Right atrium auricular region (tissue), 2 donors: ENCODE results near the gene IL17RC. TPM values are rescaled to one million over a fixed set of nuclear protein-coding genes. Genes with fewer than 3 reads are reported as not detected.
"Not testable (repeated sequence)": the region's sequence is repeated elsewhere in the genome, so short reads cannot be mapped to it uniquely, and the experiment has no call there.

Experiments used
- DNase-seq: peaks from one replicate; pipeline ENCODE4 v3.0.0-alpha.2; 2019; ENCODE audit warnings: low spot score
- H3K27ac ChIP-seq, 2 donors: fragments of 200-600 bp; sonication (generic); 1 replicate in 1 of 2; 2 replicates in 1 of 2; pipeline ENCODE4 v1.5.1; 2016 to 2019
- H3K27me3 ChIP-seq, 2 donors: fragments of 200-600 bp; sonication (generic); one replicate each; pipeline versions ENCODE4 v1.5.1 to v1.6.0; 2017 to 2019
- H3K36me3 ChIP-seq: fragments of 200-600 bp; sonication (generic); one replicate; pipeline ENCODE4 v1.5.1; 2016
- H3K4me1 ChIP-seq, 2 donors: fragments of 200-600 bp; sonication (generic); one replicate each; pipeline versions ENCODE4 v1.5.1 to v1.6.0; 2017 to 2019
- H3K4me3 ChIP-seq, 2 donors: fragments of 200-600 bp; sonication (generic); 1 replicate in 1 of 2; 2 replicates in 1 of 2; pipeline ENCODE4 v1.5.1; 2017 to 2019; ENCODE audit warnings: mild to moderate bottlenecking in 1 of 2, moderate library complexity in 1 of 2
- H3K9me3 ChIP-seq, 2 donors: fragments of 200-600 bp; sonication (generic); one replicate each; pipeline ENCODE4 v1.5.1; 2019
- CTCF ChIP-seq, 2 donors: fragments of 200-600 bp; sonication (generic); IDR thresholded peaks; one replicate each; pipeline ENCODE4 v1.5.1; 2019; ENCODE audit warnings: antibody characterized with exemption in 2 of 2
- total RNA-seq, 2 donors: library from RNA; depleted of rRNA; stranded (reverse); fragments of >200 nt; gene quantifications; one replicate each; pipeline ENCODE4 v1.1.0, GENCODE V29; 2016

The IL17RC gene
- total RNA-seq, 2 donors from 2014 or later = 32.5 to 49.1 TPM

- no peak for DNase-seq
- TF ChIP-seq CTCF (IDR thresholded peaks at IDR 0.05) = no peak
- H3K36me3 ChIP-seq = no peaks in the 10 kb centered on the region
- no peaks in the 10 kb centered on the region for H3K27me3 ChIP-seq
- H3K4me3 ChIP-seq = no peak overlapping the region
- no peaks in the 10 kb centered on the region for H3K9me3 ChIP-seq
- no peak overlapping the region for H3K27ac ChIP-seq
- no peaks in the 10 kb centered on the region for H3K4me1 ChIP-seq
Measured at GRCh38 chr3:9875448-9875847, 41.5 kb upstream of the IL17RC start.

- not testable (repeated sequence) for H3K36me3 ChIP-seq, H3K4me3 ChIP-seq, H3K27ac ChIP-seq, H3K4me1 ChIP-seq, DNase-seq, H3K27me3 ChIP-seq, H3K9me3 ChIP-seq
Measured at GRCh38 chr3:9876255-9876654, 40.6 kb upstream of the IL17RC start.

GRCh38 chr3:9876991-9877390 lies 39.9 kb upstream of the IL17RC start:
- H3K4me3 ChIP-seq = no peak overlapping the region
- DNase-seq = no peak
- H3K27ac ChIP-seq = no peak overlapping the region
- H3K4me1 ChIP-seq = no peaks in the 10 kb centered on the region
- TF ChIP-seq CTCF (IDR thresholded peaks at IDR 0.05) = no peak
- no peaks in the 10 kb centered on the region for H3K36me3 ChIP-seq
- H3K27me3 ChIP-seq = no peaks in the 10 kb centered on the region
- H3K9me3 ChIP-seq = no peaks in the 10 kb centered on the region

GRCh38 chr3:9878700-9879099 lies 38.2 kb upstream of the IL17RC start:
- no peak for DNase-seq
- H3K9me3 ChIP-seq = no peaks in the 10 kb centered on the region
- no peak for TF ChIP-seq CTCF (IDR thresholded peaks at IDR 0.05)

GRCh38 chr3:9879830-9880549 lies 36.9 kb upstream of the IL17RC start, which contains the start of gene CIDEC:
Gene CIDEC, minus strand, starts transcription at chr3:9880253. Its CDS starts 1,767 bp downstream, at chr3:9878486.
- TF ChIP-seq CTCF (IDR thresholded peaks at IDR 0.05) = no peak
- no peak for DNase-seq
- no peaks in the 10 kb centered on the region for H3K36me3 ChIP-seq
- no peaks in the 10 kb centered on the region for H3K4me1 ChIP-seq
- H3K9me3 ChIP-seq = no peaks in the 10 kb centered on the region
- no peak within 1 kb of the TSS for H3K27ac ChIP-seq
- no peaks in the 10 kb centered on the region for H3K27me3 ChIP-seq
- H3K4me3 ChIP-seq = no peak within 1 kb of the TSS

More at GRCh38 chr3:9878700-9879099, 38.2 kb upstream of the IL17RC start:
- Histone ChIP-seq H3K27me3 (no peaks in the 10 kb centered on the region), H3K4me3 (no peak overlapping the region), H3K36me3 (no peaks in the 10 kb centered on the region), H3K27ac (no peak overlapping the region), H3K4me1 (no peaks in the 10 kb centered on the region)

- TF ChIP-seq CTCF (IDR thresholded peaks at IDR 0.05) = no peak
- H3K36me3 ChIP-seq = no peaks in the 10 kb centered on the region
- H3K4me1 ChIP-seq = no peaks in the 10 kb centered on the region
- H3K27me3 ChIP-seq = no peaks in the 10 kb centered on the region
- no peak overlapping the region for H3K4me3 ChIP-seq
- no peaks in the 10 kb centered on the region for H3K9me3 ChIP-seq
- DNase-seq = no peak
- H3K27ac ChIP-seq = no peak overlapping the region
Measured at GRCh38 chr3:9881441-9881840, 35.5 kb upstream of the IL17RC start.
